GM21381 (cell line): ENCODE results near the gene PTPN18.
"Not testable (repeated sequence)": the region's sequence is repeated elsewhere in the genome, so short reads cannot be mapped to it uniquely, and the experiment has no call there.

Experiments used
- ATAC-seq: cut with Tn5 transposase; IDR thresholded peaks from one replicate; pipeline ENCODE4 v1.9.1; 2021; ENCODE audit warnings: mild to moderate bottlenecking, moderate library complexity; ENCODE audit not compliant: unreplicated experiment

PTPN18 gene

DNA sequence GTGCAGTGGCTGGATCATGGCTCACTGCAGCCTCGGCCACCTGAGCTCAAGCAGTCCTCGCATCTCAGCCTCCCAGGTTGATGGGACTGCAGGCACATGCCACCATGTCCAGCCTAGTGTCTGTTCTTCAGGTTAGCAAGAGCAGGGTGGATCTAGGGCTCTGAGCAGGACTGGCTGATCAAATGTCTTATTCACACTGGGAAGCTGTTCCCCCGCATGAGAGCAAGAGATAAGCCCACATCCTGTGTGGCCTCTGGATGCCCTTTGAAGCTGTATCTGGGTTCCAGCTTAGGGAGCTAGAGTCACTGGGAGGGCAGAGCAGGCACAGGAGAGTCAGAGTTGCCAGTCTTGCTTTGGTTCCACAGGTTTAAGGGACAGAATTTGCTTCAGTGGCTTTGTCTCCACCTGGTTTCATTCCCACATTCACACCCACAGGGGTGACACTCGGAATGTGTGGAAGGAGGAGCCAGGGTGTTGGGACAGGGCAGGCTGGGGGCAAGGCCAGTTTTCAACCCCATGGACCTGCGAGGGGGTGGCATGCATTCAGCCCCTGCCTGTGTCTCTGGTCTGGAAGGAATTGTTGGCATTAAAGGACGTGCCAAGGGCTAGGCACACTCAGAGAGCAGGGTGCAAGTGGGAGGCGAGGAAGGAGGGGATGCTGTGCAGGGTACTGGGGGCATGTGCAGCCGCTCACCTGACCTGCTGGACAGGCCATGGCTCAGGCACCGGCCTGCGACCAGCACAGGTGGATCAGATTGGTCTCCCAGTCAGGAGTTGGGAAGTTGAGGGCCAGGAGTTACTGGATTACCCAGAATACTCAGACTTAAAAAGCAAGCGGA lies 24.5 kb downstream of the PTPN18 start:
- no peak for ATAC-seq

DNA sequence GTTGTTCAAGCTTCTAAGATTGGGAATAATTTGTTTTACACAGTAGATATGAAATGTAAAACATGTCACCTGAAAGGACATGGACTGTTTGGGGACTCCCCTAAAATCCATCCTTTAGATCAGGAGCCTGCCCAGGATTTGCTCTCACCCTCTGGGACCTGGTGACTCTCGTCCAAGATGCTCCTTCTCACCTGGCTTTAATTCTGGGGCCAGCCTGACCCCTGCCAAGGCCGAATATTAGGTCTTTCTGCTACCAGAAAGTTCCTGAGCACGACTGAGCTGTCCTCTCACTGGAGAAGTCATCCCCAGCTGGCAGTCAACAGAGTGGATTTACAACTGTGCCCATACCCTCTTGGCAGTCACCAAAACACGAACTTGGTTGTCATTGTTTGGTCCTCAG lies 25.3 kb downstream of the PTPN18 start:
- no peak for ATAC-seq

DNA sequence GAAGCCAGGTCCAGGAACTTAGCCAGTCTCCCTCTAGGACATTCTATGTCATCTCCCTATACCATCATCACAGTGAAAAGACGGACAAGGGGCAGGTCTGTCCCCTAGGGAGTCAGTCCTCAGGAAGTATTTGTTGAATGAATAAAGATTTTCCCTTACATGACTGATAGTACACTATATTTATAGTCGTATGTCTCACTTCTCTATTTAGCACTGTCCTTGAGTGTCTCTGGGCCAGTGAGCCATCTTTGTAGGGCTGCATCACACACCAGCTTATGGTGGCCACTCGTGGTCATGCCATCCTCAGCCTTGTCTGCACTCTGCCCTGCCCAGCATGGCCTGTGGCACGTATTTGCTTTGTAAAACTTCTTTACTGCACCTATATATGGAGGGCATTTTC lies 25.8 kb downstream of the PTPN18 start:
- ATAC-seq: no peak

DNA sequence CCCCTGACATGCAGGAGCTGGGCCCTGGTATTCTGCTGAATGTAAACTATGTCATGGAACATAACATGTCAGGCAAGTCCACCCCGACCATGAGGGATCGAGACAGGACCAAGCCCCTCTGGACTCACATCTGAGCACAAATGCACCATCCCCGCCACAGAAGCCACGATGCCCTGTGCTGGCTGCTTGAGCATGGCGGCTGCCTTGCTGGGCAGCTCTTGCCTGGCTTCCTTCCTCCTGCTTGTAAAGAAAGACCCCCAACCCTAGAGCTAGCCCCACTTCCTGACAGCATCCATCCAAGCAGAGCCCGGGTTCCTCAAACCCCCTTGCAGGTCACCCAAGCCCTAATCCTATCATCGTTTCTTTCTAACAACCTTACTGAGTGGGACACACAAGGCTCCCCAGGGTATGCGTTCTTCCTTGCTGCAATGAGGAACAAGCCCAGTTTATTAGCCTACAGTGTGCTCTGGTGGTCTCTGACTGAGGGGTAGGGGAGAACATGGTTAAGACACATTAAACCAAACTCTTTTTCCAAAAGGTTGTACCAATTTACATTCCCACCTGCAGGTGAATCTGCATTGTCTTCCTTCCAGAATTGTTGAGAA lies 26.6 kb downstream of the PTPN18 start:
- ATAC-seq: no peak

DNA sequence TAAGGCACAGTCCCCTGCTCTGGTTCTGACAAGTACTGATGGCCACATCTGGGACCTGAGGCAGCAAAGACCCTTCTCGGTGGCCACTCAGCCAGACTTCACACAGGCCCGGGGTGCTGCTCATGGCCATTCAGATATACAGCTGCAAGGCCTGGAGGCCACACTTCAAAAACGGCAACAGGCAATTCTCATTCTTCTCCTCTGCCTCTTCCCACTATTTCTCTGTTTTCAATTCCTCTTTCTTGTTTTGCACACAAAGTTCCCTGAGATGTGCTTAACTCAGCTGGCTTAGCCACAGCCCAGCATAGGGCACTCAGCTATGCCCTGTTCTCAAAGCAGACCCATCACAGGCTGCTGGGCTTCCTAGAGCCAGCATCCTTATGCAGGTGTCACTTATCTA lies 29.9 kb downstream of the PTPN18 start:
- ATAC-seq: peak; percentile 62

DNA sequence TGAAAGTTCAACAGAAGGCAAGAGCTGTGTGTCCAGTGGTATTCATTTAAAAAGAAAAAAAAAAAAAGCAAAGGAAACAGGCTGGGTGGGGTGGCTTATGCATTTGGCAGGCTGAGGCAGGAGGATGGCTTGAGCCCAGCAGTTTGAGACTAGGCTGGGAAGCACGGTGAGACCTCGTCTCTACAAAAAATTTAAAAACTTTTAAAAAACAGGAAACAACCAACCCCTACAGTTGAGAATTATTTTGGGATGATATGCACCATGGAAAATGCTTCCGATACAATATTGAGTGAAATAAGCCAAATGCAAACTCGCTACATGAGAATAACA lies 31.2 kb downstream of the PTPN18 start:
- no peak for ATAC-seq

DNA sequence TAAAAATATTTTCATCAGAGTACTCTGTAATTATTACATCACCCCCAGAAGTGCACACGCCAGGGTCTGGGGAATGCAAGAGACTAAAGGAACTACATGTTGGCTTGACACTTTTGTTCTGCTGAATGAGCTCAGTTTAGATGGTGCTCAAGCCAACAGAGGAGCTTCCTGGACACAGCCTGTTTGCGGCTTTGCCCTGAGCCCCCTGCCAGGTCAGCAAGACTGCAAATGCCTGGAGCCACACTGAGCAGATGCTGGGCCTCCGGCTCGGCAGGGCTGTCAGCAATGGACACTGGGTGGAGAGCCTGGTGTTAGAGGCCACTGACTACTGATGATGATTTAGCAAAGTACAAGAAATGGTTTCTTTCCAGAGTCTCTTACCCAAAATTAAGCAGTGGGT lies 31.9 kb downstream of the PTPN18 start:
- no peak for ATAC-seq

DNA sequence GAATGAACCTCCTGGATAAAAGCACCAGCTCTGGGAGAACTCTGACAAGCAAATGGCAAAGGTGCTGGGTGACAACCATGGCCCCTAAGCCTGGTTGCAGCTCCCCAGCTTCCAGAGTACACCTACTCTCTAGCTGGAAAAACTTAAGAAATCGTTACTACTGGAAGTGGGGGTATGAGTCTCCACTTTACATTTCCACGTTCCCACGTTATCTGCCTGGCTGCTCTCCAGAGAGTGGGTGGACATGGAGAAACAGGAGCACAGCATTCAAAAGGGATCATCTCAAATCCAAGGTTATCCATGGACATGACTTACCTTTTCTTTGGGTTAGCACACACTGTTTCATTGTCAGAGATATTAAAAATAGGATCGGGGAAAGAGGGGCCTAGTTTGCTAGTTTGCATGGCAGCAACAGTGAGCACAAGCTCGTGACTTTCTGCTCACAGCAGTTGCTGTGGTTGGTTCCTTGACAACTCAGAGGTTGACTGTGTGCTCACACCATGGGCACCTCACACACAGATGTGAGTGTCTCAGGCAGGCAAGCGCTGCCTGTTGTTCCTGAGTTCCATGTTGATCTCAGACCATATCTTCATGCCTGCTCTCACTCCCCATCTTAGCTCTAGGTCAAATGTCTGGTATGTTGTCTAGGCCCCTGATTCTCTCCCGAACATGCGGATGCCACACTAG lies 32.5 kb downstream of the PTPN18 start:
- no peak for ATAC-seq

DNA sequence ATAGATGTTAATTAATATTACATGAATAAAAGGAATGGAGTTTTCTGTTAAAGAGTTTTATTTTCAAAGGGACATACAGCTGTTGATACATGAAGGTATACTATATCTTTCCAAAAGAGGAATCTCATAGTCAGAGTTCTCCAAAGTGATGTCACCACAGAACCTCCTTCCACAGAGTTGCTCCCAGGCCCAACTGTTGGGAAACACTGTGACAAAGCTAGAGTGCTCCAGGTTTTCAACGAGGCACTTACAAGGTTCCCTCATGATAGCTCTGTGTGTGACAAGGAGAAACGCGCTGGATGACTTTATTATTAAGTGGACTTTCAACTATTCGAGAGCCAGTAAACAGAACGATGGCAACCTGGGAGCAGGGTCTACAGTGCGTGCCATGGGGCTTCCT lies 33.5 kb downstream of the PTPN18 start:
- no peak for ATAC-seq

DNA sequence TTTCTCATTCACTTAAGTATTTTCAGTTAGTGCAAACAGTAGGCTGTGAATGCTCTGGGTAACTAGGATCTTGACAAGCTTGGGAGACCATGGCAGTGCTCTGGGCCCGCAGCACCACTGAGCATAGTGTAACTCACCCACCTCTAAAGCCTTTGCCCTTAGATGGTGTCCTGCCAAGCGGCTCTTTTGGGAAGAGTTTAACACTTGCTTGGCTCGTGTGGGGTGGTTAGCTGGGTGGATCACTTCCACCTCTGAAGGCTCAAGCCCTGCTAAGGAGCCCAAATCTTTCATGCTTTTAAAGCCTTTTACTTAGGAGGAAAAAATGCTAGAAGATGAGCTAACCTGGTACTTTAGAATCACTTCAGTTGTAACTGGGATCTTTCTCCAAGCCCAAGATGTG lies 33.9 kb downstream of the PTPN18 start:
- ATAC-seq: no peak

DNA sequence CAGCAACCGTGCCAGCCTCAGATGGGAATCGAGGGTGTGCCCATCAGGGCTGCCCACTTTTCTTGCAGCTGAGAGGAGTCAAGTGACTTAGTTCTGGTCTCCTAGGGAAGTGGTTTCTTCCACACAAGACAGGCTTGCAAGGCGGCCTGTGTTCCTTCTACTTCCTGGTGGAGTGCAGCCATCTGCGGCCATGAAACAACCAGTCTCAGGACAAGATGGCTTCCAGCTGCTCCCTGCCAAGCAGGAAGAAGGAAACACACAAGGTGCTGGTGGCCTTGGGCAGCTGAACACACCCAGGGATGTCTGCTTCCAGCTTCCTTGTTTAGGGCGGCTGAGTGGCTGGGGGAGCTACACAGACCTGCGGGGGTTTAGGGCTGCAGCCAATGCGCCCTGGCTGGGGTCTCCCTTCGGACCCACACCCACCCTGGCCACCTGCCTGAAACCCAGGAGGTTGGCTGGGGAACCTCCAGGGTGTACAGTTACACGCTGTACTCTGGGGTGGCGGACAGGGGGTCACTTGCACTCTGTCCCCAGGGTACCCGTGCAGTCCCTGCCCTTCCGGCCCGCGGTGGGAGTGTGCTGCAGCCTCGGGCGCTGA lies 34.7 kb downstream of the PTPN18 start:
- peak; percentile 23 for ATAC-seq

DNA sequence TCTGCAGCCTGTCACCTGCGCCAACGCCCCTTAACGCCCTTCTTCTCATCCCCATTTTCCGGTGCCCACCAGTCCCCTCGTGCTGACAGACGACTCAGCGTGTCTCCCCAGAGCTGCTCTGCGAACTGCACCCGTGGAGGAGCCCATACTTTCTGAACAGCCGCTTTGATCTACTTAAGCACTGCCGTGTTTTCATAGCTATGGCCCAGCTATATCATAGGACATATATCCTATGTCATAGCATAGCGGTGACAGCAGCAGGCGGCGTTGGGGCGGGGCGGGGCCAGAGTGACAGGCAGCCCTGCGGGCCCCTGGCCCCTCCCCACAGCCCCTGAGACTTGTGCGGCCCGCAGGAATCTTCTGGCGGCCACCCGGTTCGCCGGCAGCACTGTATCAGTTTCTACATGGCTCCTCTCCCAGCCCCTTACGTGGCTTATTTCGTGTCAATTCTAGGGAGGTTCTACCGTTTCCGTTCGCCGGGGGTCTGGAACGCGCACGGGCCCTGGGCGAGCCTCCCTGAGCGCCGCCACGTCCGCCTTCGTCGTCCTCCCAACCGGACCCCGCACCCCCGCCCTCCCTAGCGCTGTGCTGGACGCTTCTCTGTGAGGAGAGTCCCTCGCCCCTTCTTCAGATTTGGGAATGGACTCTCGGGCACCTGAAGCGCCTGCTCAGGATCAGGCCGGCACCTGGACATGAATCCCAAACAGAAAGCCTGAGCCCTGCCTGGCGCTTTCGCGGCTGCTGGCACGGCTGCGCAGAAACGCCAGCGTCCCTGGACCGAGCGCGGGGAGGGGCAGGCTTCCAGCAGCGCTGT lies 35.4 kb downstream of the PTPN18 start:
- ATAC-seq: peak; percentile 88

DNA sequence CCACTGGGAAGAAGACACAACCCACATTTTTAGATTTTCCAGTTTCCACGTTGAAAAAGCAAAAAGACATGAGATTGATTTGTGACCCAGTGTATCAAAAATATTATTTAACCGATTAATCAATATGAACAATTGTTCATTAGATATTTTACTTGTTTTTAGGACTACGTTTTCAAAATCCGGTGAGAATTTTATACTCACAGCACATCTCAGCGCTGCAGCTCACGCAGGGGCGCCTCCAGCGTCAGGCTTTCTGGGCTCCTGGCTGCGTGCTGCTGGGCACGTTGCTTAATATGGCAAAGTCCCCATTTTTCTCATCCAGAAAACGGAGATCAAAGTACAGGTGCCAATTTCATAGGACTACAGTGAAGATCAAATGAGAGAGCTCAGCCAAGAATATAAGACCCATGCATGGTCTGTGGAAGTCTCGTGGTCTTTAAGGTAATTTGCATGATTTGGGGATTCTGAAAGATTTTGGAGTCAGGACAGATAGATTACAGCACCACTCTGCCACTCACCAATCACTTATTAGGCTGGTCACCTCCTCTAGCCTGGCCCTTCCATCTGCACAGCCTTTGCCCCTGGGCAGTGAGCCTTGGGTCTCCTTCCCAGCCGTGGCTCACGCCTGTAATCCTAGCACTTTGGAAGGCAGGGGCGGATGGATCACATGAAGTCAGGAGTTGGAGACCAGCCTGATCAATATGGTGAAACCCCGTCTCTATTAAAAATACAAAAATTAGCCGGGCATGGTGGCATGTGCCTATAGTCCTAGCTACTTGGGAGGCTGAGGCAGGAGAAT lies 36.2 kb downstream of the PTPN18 start:
- no peak for ATAC-seq

DNA sequence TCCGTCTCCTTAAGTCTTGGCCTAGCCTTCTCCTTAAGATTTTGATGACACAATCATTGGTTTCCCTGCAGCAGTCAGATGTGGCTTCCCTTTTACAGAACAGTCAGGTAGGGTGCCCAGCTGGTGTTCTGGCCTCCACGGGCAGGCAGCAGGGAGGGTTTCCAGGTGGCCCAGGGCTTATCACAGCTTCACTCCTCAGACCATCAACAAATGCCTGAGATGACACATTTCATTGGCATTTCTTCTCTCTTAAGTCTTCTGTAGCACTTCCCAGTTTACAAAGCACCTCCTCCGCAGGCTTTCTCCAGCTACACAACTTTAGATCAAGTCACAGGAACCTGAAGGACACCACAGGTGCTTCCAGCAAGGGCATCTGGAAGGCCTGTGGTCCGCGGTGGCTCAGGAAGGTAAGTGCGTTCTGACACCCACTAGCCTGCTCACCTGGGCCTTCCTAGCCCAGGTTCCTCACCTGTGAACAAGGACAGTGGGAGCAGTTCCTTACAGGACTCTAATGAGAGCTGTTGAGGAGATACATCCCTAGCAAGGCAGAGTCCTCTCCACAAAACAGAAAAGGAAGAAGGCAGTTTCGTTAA lies 37.6 kb downstream of the PTPN18 start:
- ATAC-seq: no peak

DNA sequence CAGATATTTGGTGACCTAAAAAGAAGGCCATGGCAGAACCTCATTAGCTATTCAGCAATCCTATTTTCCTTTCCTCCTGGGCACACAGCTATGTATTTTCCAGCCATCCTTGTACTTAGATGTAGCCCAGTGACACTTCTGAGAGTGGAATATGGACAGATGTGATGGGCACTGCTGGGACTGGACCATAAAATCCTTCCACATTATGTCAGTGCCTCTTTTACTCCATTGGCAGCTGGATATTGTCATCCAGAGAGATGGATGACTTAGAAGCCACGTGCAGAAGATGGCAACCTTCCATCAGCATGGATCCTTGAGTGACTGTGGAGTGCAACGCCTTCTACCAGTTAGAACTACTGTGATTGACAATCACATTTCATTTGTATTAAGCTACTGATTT lies 50.4 kb downstream of the PTPN18 start:
- ATAC-seq: not testable (repeated sequence)

DNA sequence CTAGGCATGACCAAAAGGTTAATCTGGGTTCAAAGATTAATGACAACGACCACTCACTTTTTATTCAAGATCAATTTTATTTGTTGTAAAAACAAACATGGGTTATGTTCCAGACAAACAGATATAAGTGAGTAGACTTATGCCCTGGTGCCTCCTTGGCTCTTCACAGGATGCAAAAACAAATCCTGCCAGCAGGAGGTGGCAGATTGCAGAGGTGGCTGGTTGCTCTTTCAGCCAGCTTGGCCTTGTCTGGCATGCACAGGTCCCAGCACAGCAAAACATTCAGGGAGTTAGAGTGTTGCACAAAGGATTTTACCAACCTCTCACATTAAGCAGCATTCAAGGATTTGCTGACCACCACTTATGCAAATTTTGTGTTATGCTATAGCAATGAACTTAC lies 60.8 kb downstream of the PTPN18 start:
- not testable (repeated sequence) for ATAC-seq

DNA sequence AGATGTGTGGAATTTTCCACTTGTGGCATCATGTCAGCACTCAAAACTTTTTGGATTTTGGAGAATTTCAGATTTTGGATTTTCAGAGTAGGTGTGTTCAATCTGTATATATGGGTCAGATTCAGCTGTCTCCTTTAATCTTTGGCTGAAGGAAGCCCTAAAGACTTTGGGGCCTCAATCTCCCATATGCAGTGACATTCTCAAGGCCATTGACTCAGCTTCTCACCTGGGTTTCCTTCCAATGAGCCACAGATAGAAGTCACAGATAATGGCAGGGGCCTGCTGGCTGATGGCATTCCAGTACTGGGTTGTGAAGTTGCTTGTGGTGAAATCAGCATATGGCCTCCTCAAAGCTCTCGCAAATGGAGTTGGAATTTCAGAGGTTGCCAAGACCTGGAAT lies 63.0 kb downstream of the PTPN18 start:
- ATAC-seq: not testable (repeated sequence)
